Astrocyte (in vitro differentiated cells and primary cell): ENCODE results near the gene METTL24.

Source experiments
- EZH2 ChIP-seq: IDR thresholded peaks from 2 replicates; pipeline ENCODE4 v1.6.1; 2012; ENCODE audit warnings: mild to moderate bottlenecking, low read length, inconsistent platforms; ENCODE audit not compliant: insufficient read depth
- TF ChIP-seq, protein P1 (sequence below): IDR thresholded peaks from 2 replicates; pipeline ENCODE4 v1.5.1; 2011; ENCODE audit warnings: low read depth, mild to moderate bottlenecking, inconsistent platforms, low read length, moderate library complexity; ENCODE audit not compliant: insufficient read depth

GRCh38 chr6:110334423-110335180 lies 23.5 kb downstream of the METTL24 start:
- TF ChIP-seq, protein P1, sequence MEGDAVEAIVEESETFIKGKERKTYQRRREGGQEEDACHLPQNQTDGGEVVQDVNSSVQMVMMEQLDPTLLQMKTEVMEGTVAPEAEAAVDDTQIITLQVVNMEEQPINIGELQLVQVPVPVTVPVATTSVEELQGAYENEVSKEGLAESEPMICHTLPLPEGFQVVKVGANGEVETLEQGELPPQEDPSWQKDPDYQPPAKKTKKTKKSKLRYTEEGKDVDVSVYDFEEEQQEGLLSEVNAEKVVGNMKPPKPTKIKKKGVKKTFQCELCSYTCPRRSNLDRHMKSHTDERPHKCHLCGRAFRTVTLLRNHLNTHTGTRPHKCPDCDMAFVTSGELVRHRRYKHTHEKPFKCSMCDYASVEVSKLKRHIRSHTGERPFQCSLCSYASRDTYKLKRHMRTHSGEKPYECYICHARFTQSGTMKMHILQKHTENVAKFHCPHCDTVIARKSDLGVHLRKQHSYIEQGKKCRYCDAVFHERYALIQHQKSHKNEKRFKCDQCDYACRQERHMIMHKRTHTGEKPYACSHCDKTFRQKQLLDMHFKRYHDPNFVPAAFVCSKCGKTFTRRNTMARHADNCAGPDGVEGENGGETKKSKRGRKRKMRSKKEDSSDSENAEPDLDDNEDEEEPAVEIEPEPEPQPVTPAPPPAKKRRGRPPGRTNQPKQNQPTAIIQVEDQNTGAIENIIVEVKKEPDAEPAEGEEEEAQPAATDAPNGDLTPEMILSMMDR = no peak
- TF ChIP-seq EZH2 = no peak
